GM23338 (cell line): ENCODE results near the gene SLX4IP.

Experiments
- CREB1 ChIP-seq: fragments of 250-450 bp; sonication (Bioruptor Pico); IDR thresholded peaks from 2 replicates; pipeline ENCODE4 v1.5.0; 2020; ENCODE audit warnings: low read depth, mild to moderate bottlenecking, moderate library complexity
- CTCF ChIP-seq, 2 experiments: fragments of 200-600 bp in 1 of 2; sonication (generic) in 1 of 2; conservative IDR thresholded peaks; 2 replicates each; pipeline versions ENCODE4 v1.5.1 to v1.6.1; 2016 to 2017; ENCODE audit warnings: antibody characterized with exemption in 2 of 2, low read depth in 2 of 2, mild to moderate bottlenecking in 2 of 2, moderate library complexity in 1 of 2
- ETS1 ChIP-seq: IDR thresholded peaks from 2 replicates; pipeline ENCODE4 v1.6.1; 2016; ENCODE audit warnings: antibody characterized with exemption
- EZH2 ChIP-seq: fragments of 200-600 bp; sonication (generic); IDR thresholded peaks from one replicate; pipeline ENCODE4 v1.8.0; 2017; ENCODE audit warnings: antibody characterized with exemption, mild to moderate bottlenecking, low read depth; ENCODE audit not compliant: unreplicated experiment
- EZH2phosphoT487 ChIP-seq: fragments of 200-600 bp; sonication (generic); IDR thresholded peaks from one replicate; pipeline ENCODE4 v1.8.1; 2018; ENCODE audit warnings: antibody characterized with exemption; ENCODE audit not compliant: unreplicated experiment
- JUNB ChIP-seq: IDR thresholded peaks from one replicate; pipeline ENCODE4 v1.6.1; 2016; ENCODE audit warnings: antibody characterized with exemption; ENCODE audit not compliant: unreplicated experiment
- NANOG ChIP-seq: IDR thresholded peaks from 2 replicates; pipeline ENCODE4 v1.6.1; 2016; ENCODE audit warnings: antibody characterized with exemption, borderline replicate concordance
- POLR2AphosphoS5 ChIP-seq: IDR thresholded peaks from 2 replicates; pipeline ENCODE4 v1.6.1; 2016; ENCODE audit warnings: antibody characterized with exemption, low read depth
- STAT1 ChIP-seq: IDR thresholded peaks from one replicate; pipeline ENCODE4 v1.6.1; 2016; ENCODE audit warnings: antibody characterized with exemption; ENCODE audit not compliant: unreplicated experiment
- ZNF331 ChIP-seq: fragments of 250-450 bp; sonication (Bioruptor Pico); IDR thresholded peaks from 2 replicates; pipeline ENCODE4 v1.5.0; 2020; ENCODE audit warnings: low read depth, mild to moderate bottlenecking, moderate library complexity
- TF ChIP-seq, protein P1 (sequence below): IDR thresholded peaks from one replicate; pipeline ENCODE4 v1.6.1; 2018; ENCODE audit warnings: antibody characterized with exemption; ENCODE audit not compliant: unreplicated experiment

DNA sequence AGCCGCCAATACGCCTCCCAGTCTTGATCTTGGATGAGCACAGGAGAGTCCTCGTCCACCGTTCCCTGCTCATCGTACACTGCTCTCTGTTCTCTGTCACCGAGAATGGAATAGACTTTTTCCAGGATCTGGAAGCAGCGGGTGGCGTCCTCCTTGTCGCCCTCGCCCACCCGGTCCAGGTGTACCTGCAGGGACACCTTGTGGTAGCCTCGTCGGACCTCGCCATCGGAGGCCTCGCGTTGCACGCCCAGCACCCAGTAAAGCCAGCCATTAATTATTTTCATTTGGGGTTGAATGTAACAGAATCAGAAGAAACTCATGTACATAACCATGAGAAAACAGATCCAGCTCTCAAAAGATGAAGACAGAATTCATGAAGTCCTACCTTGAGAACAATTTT lies 178.8 kb downstream of the SLX4IP start:
- TF ChIP-seq NANOG, result no peak
- TF ChIP-seq CTCF (conservative IDR thresholded peaks at IDR 0.05; ENCODE audit: low read depth in 2 of 2), result peak in 1 of 2 experiments; percentile 28; a peak in 2 of 4 replicates
- no peak for TF ChIP-seq EZH2
- TF ChIP-seq EZH2phosphoT487, result no peak
- TF ChIP-seq POLR2AphosphoS5, result no peak
- TF ChIP-seq, protein P1, sequence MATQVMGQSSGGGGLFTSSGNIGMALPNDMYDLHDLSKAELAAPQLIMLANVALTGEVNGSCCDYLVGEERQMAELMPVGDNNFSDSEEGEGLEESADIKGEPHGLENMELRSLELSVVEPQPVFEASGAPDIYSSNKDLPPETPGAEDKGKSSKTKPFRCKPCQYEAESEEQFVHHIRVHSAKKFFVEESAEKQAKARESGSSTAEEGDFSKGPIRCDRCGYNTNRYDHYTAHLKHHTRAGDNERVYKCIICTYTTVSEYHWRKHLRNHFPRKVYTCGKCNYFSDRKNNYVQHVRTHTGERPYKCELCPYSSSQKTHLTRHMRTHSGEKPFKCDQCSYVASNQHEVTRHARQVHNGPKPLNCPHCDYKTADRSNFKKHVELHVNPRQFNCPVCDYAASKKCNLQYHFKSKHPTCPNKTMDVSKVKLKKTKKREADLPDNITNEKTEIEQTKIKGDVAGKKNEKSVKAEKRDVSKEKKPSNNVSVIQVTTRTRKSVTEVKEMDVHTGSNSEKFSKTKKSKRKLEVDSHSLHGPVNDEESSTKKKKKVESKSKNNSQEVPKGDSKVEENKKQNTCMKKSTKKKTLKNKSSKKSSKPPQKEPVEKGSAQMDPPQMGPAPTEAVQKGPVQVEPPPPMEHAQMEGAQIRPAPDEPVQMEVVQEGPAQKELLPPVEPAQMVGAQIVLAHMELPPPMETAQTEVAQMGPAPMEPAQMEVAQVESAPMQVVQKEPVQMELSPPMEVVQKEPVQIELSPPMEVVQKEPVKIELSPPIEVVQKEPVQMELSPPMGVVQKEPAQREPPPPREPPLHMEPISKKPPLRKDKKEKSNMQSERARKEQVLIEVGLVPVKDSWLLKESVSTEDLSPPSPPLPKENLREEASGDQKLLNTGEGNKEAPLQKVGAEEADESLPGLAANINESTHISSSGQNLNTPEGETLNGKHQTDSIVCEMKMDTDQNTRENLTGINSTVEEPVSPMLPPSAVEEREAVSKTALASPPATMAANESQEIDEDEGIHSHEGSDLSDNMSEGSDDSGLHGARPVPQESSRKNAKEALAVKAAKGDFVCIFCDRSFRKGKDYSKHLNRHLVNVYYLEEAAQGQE, result no peak
- TF ChIP-seq STAT1, result no peak
- TF ChIP-seq JUNB, result no peak
- TF ChIP-seq CREB1 (CRISPR knock-in tag), result no peak
- no peak for TF ChIP-seq ZNF331 (CRISPR knock-in tag)
- no peak for TF ChIP-seq ETS1
